Endodermal cell (in vitro differentiated cells): ENCODE data around the gene SART1. TPM values are rescaled to one million over a fixed set of nuclear protein-coding genes. Genes with fewer than 3 reads are reported as not detected.
A peak's percentile ranks its signal among the peaks of the same experiment; 100 is the strongest.
"Not testable (repeated sequence)": the region's sequence is repeated elsewhere in the genome, so short reads cannot be mapped to it uniquely, and the experiment has no call there.

Experiments
- DNase-seq: peaks from one replicate; pipeline ENCODE4 v3.0.0-alpha.2; 2017
- H3K27ac ChIP-seq: 2 replicates; pipeline ENCODE4 v1.5.1; 2013; ENCODE audit warnings: mild to moderate bottlenecking, low read depth, low read length, moderate library complexity
- H3K27me3 ChIP-seq: 2 replicates; pipeline ENCODE4 v1.6.1; 2013; ENCODE audit warnings: mild to moderate bottlenecking, low read length, moderate library complexity; ENCODE audit not compliant: insufficient read depth, control insufficient read depth, poor library complexity, severe bottlenecking
- H3K36me3 ChIP-seq: 2 replicates; pipeline ENCODE4 v1.7.0; 2013; ENCODE audit warnings: mild to moderate bottlenecking, low read length, moderate library complexity; ENCODE audit not compliant: control insufficient read depth, insufficient read depth
- H3K4me1 ChIP-seq: one replicate; pipeline ENCODE4 v1.7.0; 2013; ENCODE audit warnings: low read length; ENCODE audit not compliant: control insufficient read depth, insufficient read depth
- H3K4me3 ChIP-seq: 2 replicates; pipeline ENCODE4 v1.5.1; 2013; ENCODE audit warnings: mild to moderate bottlenecking, low read length, moderate library complexity
- H3K9ac ChIP-seq: 2 replicates; pipeline ENCODE4 v1.6.1; 2013; ENCODE audit warnings: mild to moderate bottlenecking, low read length, moderate library complexity; ENCODE audit not compliant: poor library complexity, severe bottlenecking; ENCODE audit errors: extremely low read depth
- H3K9me3 ChIP-seq: 2 replicates; pipeline ENCODE4 v1.6.1; 2013; ENCODE audit warnings: mild to moderate bottlenecking, low read length, moderate library complexity; ENCODE audit not compliant: control insufficient read depth
- H3K27ac Mint-ChIP-seq: 2 replicates; pipeline ENCODE4 v1.8.0; 2020; ENCODE audit warnings: mixed read lengths
- H3K27me3 Mint-ChIP-seq: 2 replicates; pipeline ENCODE4 v1.8.0; 2021; ENCODE audit warnings: mild to moderate bottlenecking, mixed read lengths; ENCODE audit not compliant: insufficient read depth
- H3K36me3 Mint-ChIP-seq: 2 replicates; pipeline ENCODE4 v1.8.0; 2020; ENCODE audit warnings: low read depth, mixed read lengths
- H3K4me1 Mint-ChIP-seq: 2 replicates; pipeline ENCODE4 v1.8.0; 2020; ENCODE audit warnings: mixed read lengths
- H3K4me3 Mint-ChIP-seq: 2 replicates; pipeline ENCODE4 v1.8.0; 2020; ENCODE audit warnings: mild to moderate bottlenecking, moderate library complexity, mixed read lengths
- H3K9me3 Mint-ChIP-seq: 2 replicates; pipeline ENCODE4 v1.8.0; 2020; ENCODE audit warnings: mild to moderate bottlenecking, mixed read lengths
- CTCF ChIP-seq: fragments of 200-600 bp; sonication (generic); conservative IDR thresholded peaks from 2 replicates; pipeline ENCODE4 v1.5.0; 2021; ENCODE audit warnings: antibody characterized with exemption, mild to moderate bottlenecking
- WGBS, 2 experiments: methylation state at CpG; one replicate each; pipeline versions ENCODE4 v1.1.5 to v1.1.7; 2013; ENCODE audit warnings: missing lambda C conversion rate in 2 of 2, mixed read lengths in 1 of 2; ENCODE audit not compliant: insufficient coverage in 1 of 2, insufficient read length in 1 of 2; 5-methylcytosine and 5-hydroxymethylcytosine counted together
- total RNA-seq, 2 donors: library from RNA; stranded (reverse); fragmentation: NEBNext Ultra II Directional in 1 of 2; extraction: Animal tissue kit (Norgen Biotek cat#: 25700) in 1 of 2; gene quantifications; 2 replicates in 1 of 2; 3 replicates in 1 of 2; pipeline ENCODE4 v1.2.1, GENCODE V29; 2021

The SART1 gene
- total RNA-seq, 2 donors from 2014 or later = 50.6 to 52.0 TPM

DNA sequence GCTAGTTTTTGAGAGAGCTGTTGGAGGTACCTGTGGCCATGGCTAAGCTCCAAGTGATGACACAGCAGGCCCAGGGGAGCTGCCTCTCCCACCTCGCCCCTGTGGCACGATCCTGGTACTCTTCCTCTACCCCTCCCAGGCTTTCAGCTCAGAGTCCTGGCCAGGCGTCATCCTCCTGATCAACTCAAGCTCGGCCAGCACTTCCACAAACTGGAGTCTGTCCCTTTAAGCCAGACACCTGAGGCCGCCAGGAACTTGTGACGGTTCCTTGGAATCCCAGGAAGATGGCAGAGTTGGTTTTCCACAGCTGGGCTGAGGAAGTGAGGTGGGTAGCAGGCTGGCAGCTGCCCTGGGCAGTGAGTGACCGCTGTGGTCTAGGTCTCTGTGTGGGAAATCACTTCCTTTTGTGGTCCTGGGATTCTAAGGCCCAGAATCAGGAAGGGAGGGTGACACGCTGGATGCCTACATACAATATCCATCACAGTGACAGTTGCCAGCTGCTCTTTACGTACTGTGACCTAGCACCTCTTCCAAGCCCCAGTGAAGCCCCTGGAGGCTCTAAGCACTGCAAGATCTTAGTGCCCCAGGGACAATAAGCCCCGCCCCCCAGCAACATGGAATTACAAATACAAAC lies 47.1 kb downstream of the SART1 start:
- Mint-ChIP-seq H3K27me3 (peaks cover 8% of the 10 kb centered on the region), H3K27ac (peak overlapping the region; percentile 32), H3K36me3 (peaks cover 19% of the 10 kb centered on the region), H3K9me3 (no peaks in the 10 kb centered on the region), H3K4me3 (no peak overlapping the region), H3K4me1 (peaks cover 45% of the 10 kb centered on the region)
- peak; percentile 69 for DNase-seq
- Histone ChIP-seq H3K27ac (no peak overlapping the region), H3K4me1 (peaks cover 32% of the 10 kb centered on the region), H3K27me3 (no peaks in the 10 kb centered on the region), H3K9ac (no peak overlapping the region), H3K36me3 (peaks cover 22% of the 10 kb centered on the region), H3K4me3 (no peak overlapping the region), H3K9me3 (no peaks in the 10 kb centered on the region)
- WGBS, 2 experiments = 73 to 83% methylated on average over 4 to 10 of the region's 10 CpGs
- TF ChIP-seq CTCF = no peak

DNA sequence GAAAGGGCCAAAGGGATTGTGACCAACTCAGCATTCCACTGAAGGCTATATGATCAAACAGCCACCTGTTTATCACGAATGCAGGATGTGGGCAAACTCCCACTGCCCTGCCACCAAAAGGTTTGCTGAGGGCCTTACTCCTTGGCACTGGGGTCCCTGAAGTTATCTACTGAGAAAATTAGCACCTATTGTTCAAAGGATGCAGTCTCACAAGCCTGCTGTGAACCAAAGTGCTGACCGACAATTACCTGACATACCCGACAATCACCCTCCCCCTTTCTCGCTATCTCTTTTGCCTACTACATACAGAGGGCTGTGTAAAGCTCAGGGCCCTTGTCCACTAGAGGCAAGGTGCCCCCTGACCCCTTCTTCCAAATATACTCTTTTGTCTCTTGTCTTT lies 48.5 kb downstream of the SART1 start:
- peaks cover 32% of the 10 kb centered on the region for H3K4me1 ChIP-seq
- not testable (repeated sequence) for H3K9me3 ChIP-seq, H3K4me3 Mint-ChIP-seq, H3K27ac ChIP-seq, H3K4me3 ChIP-seq, H3K36me3 Mint-ChIP-seq, H3K9ac ChIP-seq, H3K27me3 ChIP-seq, H3K9me3 Mint-ChIP-seq, H3K27me3 Mint-ChIP-seq
- peak overlapping the region; percentile 89 for H3K27ac Mint-ChIP-seq
- H3K4me1 Mint-ChIP-seq = peaks cover 45% of the 10 kb centered on the region
- WGBS, 2 experiments = 47 to 71% methylated on average over 4 of the region's 4 CpGs
- peak; percentile 82 for DNase-seq
- H3K36me3 ChIP-seq = peaks cover 10% of the 10 kb centered on the region

- no peaks in the 10 kb centered on the region for H3K27me3 ChIP-seq
- no peak overlapping the region for H3K9ac ChIP-seq
- H3K36me3 Mint-ChIP-seq = no peaks in the 10 kb centered on the region
- no peaks in the 10 kb centered on the region for H3K9me3 ChIP-seq
- no peak overlapping the region for H3K27ac Mint-ChIP-seq
- peaks cover 35% of the 10 kb centered on the region for H3K4me1 Mint-ChIP-seq
- H3K27ac ChIP-seq = no peak overlapping the region
- H3K27me3 Mint-ChIP-seq = peaks cover 8% of the 10 kb centered on the region
- peaks cover 28% of the 10 kb centered on the region for H3K4me1 ChIP-seq
- WGBS, 2 experiments = 80 to 81% methylated on average over 11 to 14 of the region's 14 CpGs
- H3K4me3 ChIP-seq = no peak overlapping the region
- DNase-seq = peak; percentile 88
- no peak for TF ChIP-seq CTCF
- no peaks in the 10 kb centered on the region for H3K9me3 Mint-ChIP-seq
- H3K36me3 ChIP-seq = no peaks in the 10 kb centered on the region
- H3K4me3 Mint-ChIP-seq = no peak overlapping the region
Observed at GRCh38 chr11:66011239-66011784, 49.8 kb downstream of the SART1 start.
